HG03469 (cell line): ENCODE measurements around the gene TBPL1.
"Not testable (repeated sequence)": the region's sequence is repeated elsewhere in the genome, so short reads cannot be mapped to it uniquely, and the experiment has no call there.

Experiments used
- ATAC-seq: cut with Tn5 transposase; IDR thresholded peaks from one replicate; pipeline ENCODE4 v1.9.1; 2021; ENCODE audit warnings: mild to moderate bottlenecking, moderate library complexity, moderate number of reproducible peaks; ENCODE audit not compliant: unreplicated experiment

TBPL1 gene

DNA sequence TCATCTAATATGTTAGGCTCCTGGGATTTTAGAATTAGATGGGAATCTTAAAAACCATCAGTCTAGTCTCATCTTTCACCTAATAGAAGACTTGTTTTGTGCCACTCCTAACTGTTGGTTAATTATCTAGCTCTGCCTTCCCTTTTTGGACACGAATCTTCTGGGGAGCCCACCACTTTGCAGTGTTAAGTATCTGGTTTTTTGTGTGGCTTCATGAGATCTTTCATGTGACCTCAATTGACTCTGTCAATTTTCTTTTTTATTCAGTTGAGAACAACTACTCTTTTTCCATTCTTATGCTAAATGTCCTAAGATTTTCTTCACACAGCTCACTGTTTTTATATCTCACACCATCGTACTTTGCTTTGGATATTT is 16.9 kb downstream of the TBPL1 start:
- ATAC-seq, result no peak

DNA sequence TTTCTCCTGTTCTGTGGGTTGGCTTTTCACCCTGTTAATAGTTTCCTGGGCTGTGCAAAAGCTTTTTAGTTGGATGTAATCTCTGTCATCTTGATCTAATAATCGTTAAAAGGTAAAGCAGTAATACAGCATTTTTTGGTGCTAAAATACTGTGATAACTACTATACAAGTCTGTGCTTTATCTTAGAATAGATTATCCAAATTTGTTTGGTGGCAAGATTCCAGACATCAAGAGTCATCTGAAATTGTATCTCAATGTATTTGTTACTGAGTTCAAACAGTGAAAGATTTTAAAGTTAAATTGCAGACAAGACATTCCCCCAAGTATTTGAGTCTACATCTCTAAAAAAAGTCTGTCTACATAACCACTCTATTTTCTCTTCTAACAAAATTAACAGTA is 18.8 kb downstream of the TBPL1 start:
- no peak for ATAC-seq

DNA sequence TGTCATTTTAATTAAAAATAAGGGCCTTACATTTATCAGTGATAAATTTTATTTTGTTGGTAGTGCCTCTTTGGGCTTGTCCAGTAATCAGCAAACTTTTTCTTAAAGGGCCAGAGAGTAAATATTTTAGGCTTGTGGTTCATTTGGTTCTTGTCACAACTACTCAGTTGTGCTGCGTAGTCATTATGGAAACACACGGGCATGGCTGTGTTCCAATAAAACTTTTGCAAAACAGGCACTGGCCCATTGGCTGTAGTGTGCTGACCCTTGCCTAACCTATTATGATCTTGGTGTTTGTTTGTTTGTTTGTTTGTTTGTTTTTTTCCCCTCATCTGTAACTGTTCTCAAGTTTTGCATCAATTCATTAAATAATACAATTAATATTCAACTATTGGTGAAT is 19.4 kb downstream of the TBPL1 start:
- ATAC-seq, result no peak

DNA sequence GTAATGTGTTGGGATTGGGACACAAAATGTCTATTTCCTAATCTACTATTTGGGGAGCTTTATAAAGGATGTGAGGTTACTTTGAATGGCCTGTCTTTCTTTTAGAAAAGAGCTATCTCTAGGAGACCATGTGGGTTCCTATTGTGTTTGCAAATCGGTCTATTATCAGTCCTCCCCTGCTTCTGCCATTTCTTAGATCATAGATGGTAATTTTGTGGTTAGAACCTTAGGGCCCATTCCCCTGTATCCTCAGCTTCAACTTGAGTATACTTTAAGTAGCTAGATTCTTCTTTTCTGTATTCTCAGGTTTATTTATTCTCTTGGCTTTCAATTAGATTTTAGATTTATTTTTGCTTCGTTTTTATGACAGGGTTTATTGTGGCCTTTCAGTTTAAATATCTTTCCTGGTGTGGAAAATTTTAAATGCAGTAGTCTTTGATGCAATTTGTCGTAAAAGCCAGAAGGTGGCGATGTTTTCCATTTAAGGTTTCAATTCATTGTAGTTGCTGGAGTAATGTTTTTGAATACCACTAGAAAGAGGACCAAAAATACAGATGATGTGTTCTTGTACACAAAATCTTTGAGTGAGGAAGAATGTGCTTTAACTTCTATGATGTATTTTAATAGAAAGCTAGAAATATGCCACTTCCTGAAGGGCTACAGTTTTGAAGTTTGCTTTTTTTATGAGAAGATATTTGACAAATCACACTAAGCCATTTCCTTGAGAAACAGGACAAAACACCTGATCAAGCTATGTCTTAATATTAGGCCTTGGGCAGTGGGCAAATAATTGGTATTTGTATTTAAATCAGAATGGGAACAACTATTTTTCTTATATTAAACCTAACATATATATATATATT is 20.3 kb downstream of the TBPL1 start:
- peak; percentile 36 for ATAC-seq

DNA sequence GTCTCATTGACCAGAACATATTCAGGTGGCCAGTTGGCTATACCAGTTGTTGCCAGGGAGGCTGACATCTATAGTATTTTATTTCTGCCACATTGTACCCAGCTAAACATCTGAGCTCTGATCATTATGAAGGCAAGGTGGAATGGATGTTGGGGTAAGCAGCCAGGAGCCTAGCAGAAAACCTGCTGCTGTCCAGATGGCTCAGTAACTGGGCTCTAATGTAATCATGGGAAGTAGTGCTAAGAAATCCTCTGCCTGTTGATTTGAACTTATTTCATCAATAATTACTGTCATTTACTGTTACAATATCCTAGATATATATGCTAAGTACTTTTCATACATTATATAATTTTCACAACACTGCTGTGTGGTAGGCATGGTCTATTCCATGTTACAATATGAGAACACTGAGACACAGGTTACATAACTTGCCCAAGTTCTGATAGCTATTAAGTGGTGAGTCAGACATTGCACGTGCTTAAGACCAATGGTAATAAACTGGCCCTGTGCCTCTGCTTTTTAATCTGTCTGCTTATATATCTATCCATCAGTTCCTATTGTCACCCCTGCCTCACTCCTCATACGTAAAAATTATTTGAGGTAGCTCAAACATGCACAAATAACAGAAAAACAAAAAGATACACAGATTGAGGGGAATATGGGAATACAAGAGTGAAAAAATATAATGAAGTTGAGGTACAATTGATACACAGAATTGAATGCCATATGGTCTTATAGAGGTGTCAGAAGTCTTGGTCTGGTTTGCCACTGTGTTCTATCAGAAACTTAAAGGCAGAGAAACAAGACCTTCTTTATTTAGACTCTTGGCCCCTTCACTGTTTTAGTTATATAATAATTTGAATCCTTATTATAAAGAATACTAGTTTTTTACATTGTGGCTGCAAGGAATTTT is 25.2 kb downstream of the TBPL1 start:
- ATAC-seq, result no peak

DNA sequence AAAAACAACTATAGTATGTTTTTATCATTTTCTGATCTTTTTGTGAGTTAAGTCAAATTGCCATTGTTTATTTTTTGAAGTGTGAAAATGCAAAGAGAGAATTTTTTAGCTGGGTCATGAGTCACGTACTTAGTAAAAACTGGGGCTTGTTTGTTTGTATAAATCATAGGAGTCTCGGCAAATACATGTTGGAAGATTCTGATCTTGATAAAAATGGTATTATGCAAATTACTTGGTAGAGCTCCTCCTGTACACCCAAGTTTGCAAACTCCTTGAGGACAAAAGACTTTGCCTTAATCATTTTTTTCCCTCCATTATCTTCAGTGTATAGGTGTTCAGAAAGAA is 25.8 kb downstream of the TBPL1 start:
- no peak for ATAC-seq

DNA sequence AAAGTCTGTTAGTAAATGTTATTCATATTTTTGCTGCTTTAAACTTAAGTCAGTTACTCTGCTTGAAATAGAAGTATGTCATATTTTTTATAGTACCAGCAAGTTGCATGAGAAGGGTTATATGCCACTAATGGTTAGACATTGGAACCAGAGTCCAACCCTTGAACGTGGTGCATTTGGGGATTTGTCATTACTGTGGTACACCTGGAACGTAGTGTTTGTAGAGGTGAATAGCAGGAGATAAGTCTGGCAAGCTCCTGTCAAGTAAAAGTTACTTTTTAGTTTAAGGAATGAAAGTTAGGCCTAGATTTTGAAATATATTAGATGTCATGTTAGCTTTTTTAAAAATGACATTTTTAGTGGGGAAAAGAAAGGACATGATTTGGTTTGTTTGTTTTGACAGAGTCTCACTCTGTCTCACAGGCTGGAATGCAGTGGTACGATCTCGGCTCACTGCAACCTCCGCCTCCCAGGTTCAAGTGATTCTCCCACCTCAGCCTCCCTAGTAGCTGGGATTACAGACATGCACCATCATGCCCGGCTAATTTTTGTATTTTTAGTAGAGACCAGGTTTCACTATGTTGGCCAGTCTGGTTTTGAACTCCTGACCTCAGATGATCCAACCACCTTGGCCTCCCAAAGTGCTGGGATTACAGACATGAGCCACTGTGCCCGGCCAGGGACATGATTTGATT is 26.4 kb downstream of the TBPL1 start:
- ATAC-seq, result not testable (repeated sequence)

DNA sequence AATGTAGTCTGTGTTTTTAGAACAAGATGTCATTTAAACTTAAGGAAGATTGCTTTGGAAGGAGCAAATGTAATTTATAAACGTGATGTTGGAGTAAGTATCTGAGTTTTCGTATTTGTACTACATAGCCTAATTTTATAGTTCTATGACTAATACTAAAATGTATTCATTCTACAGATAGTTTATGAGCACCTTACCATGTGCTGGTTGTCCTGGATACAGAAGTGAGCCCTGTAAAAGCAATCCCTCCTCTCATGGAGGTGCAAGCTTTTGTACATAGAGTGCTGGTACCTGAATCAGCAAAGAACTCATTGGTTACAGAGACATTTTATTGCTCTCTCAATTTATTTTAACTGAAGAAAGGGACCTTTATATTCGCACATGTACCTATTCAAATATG is 27.1 kb downstream of the TBPL1 start:
- ATAC-seq, result no peak

DNA sequence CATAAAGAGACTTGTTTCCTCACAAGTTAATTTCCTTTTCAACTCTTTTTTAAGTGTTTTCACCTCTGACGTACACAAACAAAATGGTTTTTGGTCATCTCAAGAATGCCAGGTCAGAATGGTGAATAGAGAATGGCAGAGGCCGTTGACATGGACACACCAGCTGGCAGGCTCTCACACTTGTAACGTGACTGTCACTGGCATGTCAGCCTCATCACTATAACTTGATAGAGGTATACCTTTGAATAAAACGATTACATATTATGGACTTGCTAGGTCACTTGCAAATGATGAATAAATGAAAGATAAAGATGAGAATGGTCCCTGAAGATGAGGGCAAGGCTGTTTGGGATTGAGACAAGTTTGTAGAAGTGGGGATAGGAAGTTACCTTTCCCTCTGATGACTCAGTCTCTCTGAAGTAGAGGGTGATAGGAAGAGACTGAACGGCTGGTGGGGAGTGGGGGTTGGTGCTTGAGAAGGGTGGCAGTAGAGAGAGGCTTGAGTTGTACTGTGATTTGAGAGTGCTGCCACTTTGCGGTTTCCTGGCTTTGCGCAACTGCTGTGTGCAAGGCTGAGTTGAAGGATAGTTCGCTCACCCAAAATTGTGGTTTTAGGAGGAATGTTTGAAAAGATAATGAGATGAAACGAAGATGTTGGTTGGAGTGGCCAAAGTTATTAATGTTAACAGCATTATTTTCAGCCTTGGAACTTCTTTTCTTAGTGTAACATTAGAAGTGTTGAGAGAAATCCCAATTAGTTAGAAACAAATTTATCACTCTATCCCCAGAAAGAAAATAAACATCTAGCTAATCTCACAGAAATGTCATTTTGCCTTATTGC is 30.3 kb downstream of the TBPL1 start:
- no peak for ATAC-seq

DNA sequence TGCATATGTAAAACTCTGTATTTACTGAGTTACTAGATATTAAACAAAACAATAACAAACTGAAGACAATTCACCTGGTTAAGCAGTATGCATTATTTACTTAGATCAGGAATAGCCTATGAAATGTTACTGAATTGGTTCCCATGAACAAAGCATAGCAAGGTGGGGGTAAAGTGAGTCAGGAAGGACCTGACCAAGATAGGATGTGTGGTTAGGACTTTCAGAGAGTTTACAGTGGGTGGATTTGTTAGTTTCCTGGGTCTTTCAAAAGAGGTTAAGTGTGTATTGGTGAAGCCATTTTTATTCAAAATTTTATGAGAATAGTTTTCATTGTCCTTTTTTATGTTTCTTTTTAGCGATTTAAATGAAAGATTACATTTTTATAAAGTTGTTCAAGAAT is 32.9 kb downstream of the TBPL1 start:
- no peak for ATAC-seq

DNA sequence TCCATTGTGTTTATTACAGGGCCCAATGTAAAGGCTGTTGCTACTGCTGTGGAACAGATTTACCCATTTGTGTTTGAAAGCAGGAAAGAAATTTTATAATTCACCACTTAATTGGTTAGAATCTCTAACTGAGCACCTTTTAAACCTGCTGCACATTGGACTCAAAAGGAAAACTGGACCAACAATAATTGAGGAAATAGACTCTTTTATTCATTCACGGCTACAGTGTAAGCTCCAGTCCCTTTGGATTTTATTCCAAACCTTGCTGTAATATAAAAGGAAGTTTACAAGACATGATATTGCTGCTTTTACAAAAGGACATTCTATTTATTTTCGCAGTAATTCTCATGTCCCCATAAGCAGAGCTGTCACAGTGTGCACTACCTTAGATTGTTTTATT is 33.9 kb downstream of the TBPL1 start:
- no peak for ATAC-seq

DNA sequence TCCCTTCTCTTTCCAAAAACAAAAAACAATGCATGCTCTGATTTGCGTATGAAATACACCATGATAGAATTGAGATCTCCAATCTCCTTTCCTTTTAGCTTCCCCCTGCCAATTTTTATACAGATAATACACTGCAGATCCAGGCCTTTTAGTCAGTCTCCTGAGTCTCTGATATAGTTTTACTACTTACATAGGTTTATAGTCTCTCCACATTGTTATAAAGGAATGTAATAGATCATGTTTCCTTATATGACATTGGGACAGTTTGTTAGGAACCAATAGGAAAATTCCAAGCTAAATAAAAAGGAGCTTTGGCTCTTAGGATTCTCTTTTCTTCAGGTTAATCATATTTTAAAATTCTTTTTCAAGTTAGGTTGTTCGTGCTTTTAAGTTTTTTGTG is 36.5 kb downstream of the TBPL1 start:
- no peak for ATAC-seq

DNA sequence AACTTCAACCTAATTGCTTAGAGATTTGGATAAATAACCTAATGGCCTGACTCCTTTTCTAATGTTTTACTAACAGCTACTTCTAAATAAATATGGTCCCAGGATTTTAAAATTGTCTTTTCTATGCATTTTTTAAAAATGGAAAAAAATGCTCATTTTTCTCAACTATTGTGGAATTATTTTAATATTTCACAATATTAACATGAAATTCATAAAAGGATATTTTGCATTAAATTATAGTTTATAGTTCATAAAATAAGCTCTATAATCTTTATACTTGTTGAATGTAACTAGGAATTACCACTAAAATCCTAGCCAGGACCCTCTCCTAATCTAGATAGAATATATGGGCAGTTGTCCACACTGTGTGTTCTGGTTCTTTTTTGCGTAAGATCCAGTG is 37.3 kb downstream of the TBPL1 start:
- ATAC-seq, result no peak

DNA sequence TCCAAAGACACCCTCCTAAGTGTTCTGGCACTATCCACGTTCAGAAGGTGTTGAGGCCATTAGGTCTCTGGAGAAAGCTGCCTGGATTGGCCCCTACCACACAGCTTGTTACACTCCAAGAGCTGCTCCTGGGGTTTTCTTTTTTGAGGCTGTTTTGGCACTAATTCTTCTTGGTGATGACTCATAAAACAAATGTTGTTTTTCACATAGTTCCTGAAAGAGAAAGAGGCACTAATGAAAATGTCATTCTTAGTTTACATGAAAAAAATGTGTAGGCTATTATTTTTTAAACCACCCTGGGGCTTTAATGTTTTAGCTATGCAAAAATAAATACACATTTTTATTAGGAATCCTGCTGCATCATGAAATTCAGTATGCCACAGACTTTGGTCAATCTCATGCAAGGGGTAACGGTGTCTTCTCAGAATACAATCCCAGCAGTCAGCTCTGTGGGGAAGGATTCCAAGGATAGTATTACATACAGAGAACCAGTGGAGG is 38.1 kb downstream of the TBPL1 start:
- no peak for ATAC-seq

DNA sequence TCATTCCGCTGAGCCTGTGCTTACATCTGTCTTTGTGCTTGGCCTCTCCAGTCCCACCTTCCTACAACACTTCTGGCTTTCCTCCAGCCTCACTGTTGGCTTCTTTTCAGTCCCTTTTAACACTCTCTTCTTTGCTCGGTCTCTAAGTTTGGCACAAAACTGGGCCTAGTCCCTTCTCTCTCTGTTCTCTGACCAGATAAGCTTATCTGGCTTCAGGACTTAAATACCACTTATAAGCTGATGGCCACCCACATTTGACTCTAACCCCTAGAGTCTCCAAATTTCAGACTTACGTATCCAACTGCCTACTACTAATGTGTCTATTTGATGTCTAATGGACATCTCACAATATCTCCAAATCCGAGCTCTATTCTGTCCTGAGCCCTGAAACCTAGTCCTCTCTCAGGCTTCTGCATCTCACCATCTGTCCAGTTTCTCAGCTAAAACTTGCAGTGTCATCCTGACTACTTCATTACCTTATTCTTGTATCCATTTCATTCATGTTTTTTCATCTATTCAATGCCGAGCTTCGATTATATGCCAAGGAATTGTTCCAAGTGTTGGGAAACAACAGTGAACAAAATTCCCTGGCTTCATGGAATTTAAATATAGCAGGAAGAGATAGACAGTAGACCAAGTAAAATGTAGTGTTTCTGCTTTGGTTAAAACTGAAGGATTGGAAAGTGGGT is 40.1 kb downstream of the TBPL1 start:
- ATAC-seq, result no peak

DNA sequence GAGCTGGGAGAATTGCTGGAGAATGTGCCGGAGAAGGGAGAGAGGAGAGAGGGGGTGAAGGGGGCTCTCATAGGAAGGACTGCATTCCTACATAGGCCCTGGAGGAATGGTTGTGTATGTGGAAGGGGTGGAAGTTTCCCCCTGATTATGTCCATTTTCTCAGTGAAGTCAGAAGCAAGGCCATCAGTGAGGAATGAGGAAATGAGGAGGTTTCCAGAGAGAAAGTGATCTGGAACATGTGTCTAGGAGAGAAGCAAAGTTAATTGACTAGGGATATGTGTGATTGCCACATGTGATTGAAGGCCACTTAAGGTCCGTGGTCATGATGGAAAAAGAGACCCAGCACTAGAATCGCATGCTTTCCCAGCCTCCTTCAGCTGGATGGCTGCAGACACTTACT is 42.3 kb downstream of the TBPL1 start:
- no peak for ATAC-seq

DNA sequence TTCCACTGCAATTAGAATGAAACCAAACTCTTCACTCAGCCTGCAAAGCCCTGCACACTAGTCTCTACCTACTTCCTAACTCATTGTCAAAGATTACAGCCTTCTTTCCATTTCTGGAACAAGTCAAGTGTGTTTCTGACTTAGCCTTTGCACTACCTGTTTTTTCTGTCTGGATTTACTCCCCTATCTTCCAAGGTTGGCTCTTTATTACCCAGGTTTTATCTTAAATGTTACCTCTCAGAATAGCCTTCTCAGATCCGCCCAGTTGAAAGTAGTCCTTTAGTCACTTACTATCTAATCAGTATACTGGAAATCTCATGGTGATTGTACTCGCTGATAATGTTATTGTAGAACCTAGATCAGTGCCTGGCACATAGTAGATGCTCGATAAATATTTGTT is 42.7 kb downstream of the TBPL1 start:
- no peak for ATAC-seq

DNA sequence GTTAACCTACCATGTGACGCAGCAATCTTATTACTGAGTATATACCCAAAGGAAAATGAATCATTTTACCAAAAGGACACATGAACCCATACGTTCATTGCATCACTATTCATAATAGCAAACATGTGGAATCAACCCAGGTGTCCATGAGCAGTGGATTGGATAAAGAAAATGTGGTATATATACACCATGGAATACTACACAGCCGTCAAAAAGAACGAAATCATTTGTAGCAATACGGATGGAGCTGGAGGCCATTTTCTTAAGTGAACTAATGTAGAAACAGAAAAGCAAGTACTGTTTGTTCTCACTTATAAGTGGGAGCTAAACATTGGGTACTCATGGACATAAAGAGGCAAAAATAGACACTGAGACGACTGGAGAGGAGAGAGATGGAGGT is 44.2 kb downstream of the TBPL1 start:
- ATAC-seq, result no peak

DNA sequence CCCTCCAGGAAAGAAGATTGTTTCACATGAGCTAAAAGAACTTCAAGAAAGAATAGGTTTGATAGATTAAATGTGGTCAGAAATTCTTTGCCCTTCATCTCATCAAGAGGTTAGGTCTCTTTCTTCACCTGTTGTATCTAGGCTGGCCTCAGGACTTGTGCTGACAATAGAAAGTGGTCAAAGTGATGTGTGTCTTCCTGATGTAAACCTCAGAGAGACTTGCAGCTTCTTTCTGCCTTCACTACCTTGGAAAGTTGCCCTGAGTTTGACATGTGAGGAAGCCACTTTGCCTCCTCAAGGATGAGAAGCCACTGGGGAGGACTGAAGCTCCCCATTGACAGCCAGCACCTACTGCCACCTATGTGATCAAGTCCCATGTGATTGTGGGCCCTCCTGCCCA is 46.3 kb downstream of the TBPL1 start:
- no peak for ATAC-seq

DNA sequence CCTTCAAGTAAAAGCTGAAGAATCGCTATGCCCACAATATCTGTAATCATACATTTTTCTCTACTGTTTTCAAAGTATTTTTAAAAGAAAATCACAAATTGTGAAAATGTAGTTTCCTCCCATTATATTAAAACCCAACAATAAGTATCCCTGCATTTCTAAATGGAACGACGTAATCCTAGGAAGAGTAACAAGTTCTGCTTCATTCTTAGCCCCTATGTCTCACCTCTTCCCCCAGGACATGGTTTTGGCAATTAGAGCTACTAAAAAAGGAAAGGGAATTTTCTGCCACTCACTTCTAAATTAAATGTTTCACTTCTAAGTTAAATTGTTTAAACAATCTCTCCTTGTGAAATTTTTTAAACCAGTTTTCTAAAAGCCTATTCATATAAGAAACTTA is 47.4 kb downstream of the TBPL1 start:
- no peak for ATAC-seq
